DMS79 (cell line): ENCODE results near the gene SDR42E1.

Experiments
- DNase-seq: peaks from one replicate; lab custom pipeline; 2025; lab: John Stamatoyannopoulos, UW

Gene SDR42E1, protein sequence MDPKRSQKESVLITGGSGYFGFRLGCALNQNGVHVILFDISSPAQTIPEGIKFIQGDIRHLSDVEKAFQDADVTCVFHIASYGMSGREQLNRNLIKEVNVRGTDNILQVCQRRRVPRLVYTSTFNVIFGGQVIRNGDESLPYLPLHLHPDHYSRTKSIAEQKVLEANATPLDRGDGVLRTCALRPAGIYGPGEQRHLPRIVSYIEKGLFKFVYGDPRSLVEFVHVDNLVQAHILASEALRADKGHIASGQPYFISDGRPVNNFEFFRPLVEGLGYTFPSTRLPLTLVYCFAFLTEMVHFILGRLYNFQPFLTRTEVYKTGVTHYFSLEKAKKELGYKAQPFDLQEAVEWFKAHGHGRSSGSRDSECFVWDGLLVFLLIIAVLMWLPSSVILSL

DNA sequence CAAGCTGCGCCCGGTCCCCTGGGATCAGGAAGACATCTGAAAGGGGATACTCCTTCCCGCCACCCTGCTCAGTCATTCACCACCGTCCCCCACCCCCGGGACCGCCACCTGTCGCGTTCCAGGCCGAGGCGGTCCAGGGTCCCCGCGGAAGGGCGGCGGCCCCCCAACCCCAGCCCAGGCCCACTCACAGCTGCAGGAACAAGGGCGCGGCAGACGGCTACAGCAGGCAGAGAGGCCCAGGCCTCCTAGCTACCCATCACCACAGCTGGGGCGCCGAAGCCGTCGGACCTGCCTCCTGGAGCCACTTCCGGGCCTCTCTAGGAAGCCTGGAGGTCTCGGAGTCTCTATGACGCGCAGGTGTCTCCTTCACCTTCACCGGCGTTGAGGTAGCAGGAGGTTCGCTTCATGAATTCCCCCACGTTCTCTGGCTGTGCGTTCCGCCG, at the start of gene SDR42E1:
SDR42E1 (minus strand) TSS at position 272 of the 443 bp plus-strand sequence. CDS start 10,612 bp downstream, outside the sequence.
- DNase-seq, result peak; percentile 49

DNA sequence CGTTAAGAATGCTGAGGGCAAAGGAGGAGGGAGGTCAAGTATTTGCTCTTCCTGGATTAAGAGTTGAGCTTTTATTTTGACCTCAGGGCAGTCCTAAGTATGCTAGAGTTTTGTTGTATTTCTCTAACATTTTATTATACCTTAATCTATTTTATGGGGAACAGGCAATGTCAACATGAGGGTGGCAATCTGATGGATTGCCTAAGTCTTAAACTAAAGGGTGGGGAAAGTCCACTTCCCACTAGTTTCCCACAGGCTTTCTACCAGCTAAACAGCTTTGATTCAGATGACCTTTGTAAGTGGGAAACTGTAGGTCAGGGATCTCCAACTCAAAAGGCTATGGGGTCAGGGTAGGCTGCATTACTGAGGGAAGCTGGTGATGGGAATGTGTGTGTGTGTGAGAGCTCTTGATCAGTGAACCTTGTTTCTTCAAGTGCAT, 48.7 kb upstream of the SDR42E1 start:
- no peak for DNase-seq

DNA sequence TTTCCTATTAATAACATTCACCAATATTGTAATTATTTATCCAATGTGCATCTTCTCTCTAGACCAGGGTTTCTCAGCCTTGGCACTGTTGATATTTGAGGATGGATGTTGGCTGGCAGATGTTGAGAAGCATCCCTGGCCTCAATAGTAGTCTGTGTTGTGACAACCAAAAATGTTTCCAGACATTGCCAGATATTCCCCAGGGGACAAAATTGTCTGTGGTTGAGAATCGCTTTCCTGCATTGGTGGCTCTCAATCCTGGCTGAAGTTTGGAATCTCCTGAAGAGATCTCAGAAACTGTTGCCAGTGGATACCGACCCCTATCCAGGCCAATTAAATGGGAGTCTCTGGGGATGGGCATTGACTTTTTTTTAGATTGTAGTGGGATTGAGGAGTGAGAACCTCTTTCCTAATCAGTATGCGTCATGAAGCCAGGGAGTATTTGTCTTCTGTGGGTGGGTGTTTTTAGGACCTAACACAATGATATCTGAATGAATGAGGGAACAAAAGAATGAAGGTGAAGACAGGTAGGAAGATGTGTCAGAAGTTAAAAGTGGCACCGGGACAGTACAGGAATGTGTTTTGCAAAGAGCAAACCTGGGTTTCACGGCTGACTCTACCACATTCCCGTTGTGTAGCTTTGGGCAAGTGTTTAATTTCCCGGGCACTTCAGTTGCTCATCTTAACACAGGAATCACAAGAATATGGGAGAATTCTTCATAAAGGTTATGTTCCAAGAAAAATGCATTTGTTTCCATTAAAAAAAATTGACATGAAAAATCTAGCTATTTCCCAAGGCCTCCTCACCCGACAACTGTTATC, 48.1 kb upstream of the SDR42E1 start:
- no peak for DNase-seq

DNA sequence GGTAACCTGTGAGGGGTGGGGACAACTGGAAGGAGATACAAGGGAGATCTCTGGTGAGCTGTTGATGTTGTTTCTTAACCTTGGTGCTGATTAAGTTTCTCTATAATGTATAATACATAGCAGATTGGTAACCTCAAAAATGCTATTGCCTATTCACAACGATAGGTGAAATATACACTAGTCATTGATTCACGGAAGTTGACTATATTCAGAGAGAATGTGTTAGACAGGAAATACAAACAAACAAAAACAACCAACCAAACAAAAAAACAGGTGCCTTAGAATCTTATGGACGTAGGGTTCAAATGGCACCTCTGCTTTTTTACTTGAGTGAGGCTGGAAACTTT, 45.3 kb upstream of the SDR42E1 start:
- DNase-seq, result no peak

DNA sequence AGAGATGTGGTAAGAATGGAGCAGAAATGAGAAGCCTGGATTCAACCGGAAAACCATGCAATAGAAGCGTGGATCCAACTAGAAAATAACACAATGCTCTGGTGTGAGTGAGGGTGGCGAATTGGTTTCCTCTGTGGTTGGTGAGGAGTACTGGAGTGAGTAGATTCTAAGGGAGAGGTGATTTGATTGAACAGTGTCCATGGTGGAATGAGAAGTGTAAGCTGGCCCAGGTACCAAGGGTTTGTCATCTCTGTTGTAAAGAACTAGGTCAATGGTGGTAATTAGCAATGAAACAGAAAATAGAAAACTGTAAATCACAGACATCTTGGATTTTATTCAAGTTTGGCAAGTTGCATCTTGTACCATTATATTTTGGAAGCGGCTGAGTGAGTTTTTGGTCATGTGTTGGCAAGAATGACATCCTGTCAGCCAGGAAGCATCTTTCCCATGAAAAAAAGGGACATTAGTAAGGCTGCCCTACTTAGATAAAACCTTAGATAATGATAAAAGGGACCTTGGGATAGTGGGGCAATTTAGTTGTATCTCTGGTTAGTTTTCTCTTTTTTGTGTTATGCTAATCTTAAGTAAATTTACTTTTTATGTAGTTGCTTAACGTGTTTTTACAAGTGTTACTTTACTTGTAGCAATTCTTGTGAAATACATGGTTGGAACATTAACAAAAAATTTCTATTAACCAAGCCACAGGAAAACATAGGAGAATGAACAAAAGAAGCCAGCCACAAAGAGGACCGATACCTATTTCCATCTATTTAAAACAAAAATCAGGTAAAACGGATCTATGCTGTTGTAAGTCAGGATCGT, 44.7 kb upstream of the SDR42E1 start:
- DNase-seq, result no peak

DNA sequence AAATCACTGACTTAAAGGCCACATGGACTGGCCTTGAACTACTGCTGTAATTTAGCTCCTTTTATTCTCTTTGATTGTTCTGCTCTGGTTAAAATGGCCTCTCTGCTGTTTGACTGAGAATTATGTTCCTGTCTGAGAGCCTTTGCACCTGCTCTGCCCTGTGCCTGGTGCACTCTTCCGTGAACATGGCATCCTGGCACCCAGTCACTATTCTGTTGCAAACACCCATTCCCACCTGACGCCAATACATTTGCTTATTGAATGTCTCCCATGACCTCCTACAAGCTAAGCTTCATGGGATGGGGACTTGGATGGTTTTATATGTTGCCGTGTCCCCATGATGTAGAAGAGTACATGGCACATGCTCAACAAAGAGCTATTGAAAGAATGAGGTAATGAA, 43.8 kb upstream of the SDR42E1 start:
- DNase-seq, result no peak

DNA sequence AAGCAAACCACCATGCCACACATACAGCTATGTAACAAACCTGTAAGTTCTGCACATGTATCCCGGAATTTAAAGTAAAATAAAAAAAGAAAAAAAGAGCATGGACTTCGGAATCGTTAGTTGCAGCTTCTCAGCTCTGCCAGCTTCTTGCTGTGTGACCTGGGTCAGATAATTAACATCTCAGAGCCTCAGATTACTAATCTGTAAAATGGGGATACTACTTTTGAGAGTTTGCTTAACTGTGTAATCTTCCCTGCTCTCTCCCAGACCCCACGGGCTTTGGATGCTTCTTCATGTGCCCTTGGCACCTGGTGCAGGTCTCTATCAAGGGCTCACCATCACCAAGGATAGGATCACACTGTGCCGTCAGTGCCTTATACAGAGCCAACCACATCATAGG, 40.4 kb upstream of the SDR42E1 start:
- no peak for DNase-seq

DNA sequence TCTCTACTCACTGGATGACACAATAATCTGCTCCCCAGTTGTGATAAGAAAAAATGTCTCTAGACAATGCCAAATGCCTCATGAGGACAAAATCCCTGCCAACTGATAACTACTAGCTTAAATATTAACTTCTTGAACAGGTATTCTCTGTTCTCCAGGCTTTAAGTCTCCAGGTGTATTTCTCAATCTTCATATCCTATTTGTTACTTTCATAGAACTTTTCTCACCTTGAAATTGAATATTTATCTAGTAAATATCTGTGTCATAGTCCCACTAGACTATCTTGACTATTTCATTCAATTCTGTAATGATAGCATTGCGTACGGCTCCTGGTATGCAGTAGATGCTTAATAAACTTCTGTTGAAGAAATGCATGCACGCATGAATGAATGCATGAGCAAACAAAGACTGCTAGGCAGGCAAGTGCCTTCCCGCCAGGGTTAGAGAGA, 39.7 kb upstream of the SDR42E1 start:
- no peak for DNase-seq

DNA sequence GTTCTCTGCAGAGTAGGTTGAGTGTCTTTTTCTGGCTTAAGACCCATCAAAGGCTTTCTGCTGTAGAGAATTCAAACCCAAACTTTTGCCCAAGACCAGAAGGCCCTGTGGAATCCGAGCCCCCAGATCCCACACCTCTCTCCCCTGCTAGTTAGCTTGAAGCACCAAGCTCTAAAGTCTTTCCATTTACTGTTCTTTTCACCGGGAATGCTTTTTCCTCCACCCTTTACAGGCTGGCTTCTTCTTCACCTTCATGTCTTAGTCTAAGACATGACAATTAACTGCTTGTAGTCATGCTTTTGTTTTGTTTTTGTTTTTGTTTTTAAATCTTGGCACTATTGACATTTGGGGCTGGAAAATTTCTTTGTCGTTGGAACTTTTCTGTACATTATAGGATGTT, 39.2 kb upstream of the SDR42E1 start:
- no peak for DNase-seq

DNA sequence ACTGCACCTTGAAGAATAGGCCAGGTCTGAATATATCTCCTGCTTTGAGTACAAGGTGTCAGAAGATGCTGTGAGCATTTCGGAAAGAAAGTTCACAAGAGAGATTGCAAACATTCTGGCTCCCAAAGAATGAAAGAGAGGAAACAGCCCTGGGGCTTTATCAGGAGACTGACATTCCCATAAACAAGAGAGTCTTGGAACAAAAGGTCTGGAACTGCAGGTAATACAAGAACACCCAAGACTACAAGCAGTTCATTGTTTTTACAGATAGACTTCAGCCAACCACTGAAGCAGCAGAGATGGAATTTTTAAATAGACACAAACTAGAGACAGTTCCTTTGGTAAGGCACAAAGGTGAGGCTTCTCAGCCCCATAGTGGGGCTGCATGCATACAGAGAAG, 38.2 kb upstream of the SDR42E1 start:
- no peak for DNase-seq

DNA sequence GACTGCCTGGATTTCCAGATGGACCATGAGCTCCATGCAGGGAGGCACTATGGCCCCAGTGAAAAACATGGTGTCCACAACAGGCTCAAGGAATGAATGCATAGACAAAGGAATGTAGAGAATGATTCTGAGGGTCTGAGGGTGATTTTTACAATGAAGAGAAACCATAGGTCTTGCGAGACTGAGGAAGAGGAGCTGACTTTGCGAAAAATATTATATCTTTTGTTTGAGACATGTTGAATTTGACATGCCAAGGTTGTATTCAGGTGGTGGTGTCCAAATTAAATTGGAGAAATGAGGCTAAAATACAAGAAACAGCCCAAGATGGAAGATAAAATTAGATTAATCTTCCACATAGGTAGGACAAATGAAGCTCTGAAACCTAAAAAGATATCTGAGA, 36.5 kb upstream of the SDR42E1 start:
- no peak for DNase-seq

DNA sequence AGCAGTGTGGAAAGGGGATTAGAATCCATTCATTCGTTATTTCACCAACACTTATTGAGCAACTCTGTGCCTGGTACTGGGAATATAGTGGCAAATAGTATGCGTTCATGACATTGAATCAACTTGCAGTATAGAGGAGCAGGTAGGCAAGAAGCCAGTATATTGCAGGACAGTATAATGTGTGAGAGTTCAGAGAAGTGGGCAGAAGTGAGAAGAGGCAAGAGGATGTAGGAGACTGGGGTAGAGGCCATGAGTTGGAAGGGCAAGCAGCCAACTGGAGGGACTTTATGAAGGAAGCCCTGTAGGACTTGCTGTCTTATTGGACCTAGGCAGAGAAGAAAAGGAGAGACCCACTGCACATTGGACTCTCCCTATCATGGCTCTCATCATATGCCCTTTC, 36.1 kb upstream of the SDR42E1 start:
- no peak for DNase-seq

DNA sequence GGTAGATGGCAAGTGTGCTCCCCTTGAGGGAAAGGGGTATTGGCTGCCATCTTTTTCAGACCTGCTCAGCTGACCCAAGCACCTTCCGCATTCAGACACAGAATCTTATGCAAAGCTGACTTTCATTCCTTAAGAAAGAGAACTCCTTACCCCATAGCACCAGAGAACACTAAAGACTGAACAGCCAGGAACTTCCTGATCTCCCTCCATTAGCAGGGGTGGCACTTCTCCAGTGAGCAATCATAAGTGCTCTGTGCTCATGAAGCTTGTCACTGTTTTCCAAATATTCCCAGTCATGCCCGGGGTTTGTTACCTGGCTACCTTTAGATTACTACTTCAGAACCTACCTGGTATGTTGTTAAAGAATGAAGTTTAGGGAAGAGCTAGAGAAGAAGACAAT, 35.7 kb upstream of the SDR42E1 start:
- no peak for DNase-seq

DNA sequence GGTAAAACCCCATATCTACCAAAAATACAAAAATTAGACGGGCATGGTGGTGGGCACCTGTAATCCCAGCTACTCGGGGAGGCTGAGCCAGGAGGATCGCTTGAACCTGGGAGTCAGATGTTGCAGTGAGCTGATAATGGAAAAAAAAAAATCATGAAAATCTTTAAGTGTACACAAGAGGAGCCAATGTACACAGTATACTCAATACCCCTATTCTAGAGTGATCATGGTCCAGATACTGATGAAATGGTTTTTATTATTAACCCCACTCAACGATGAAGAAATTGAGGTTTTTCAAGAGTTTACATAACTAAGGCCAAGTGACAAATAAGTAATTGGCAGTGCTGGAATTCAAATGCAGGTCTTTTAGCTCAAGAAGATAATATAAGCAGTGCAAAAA, 35.3 kb upstream of the SDR42E1 start:
- DNase-seq, result no peak

DNA sequence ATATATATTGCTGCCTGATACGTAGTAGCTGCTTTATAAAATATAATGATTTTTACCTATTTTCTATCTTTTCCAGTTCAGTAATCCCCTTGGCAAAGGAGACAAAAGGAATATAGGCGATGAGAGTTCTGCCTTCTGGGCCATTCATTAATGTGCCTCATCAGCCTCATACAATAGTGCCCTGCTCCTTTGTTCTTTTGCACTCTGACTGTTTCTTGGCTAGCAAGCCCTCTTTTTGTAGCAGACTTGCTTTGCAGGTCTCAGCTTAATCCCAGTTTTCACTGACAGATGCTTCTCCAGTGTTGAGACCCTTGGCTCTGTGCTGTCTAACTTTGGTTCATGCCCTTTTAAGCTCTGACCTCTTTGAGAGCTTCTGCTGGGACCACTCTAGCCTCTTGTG, 34.2 kb upstream of the SDR42E1 start:
- no peak for DNase-seq

DNA sequence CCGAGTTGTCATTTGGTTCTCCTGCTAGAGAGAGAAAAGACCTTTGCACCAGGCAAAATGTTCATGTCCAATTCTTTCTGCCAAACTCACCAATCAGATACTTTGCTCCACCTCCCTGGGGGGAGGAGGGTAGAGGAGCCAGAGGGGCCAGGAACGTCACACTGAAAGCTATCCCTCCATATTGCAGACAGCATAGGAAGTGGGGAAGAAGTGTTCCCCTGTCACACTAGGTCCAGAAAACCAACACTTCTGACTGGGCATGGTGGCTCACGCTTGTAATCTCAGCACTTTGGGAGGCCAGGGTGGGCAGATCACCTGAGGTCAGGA, 33.3 kb upstream of the SDR42E1 start:
- DNase-seq, result no peak

DNA sequence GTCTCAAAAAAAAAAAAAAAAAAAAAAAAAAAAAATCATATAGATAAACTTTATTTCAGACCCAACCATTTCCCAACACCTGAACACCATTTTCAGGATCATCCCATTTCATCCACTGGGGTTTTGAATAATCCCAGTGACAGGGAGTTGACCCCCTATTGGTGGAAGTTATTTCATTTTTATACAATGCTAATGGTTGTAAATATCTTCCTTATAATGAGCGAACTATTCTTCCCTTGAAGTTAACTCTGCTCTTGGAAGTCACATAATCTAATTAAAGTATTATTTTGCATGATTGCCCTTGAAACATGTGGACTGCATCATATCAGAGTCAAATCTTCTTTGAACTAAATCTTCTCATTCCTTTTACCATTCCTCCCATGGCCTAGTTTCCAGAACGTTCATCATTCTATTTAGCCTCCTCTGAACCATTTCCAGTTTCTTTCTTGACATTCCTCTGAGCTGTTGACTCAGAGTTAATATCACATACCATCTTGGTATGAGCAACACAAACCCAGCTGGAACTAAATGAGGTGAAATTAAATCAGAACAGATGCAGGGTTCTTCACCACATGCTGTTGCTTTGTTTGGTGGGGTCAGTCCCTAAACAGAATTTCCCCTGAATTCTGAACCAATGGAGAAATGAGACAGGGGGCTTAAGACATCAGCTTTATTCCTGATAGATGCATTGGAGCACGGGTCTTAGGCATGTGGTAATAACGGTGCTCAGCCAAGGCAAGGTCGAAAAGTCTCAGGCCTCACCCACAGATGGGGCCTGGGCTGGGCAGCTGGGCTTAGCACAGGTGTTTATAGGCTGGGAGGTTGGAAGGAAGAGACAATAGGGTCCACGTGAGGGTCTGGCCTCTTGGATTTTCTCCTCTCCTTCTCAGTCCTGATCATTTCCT, 32.7 kb upstream of the SDR42E1 start:
- no peak for DNase-seq

DNA sequence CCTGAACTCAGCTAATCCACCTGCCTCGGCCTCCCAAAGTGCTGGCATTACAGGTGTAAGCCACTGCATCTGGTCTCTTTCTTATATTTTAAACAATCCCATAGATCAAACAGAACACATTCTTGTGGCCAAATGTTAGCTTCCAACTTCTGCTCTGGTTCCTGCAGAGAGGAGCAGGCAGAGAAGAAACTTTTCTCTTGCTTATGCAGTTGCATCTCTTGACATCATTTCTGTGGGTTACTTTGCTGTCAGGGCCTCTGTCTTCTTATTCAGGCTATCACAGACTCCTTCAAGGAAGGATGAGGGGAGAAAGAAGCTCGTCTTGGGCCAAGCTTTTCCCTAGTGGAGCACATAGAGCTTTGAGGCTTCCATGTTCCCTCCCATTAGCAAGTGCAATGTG, 31.6 kb upstream of the SDR42E1 start:
- no peak for DNase-seq

DNA sequence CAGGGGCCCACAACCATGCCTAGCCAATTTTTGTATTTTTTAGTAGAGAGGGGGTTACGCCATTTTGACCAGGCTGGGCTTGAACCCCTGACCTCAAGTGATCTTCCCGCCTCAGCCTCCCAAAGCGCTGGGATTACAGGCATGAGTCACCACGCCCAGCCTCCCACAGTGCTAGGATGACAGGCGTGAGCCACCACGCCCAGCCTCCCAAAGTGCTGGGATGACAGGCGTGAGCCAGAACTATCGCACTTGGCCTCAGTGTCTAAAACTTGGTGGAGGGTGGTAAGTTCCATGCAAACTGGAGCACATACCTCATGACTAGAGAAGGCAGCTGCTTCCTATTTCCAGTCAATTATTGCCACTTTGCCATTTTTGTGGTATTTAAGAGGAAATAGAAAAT, 30.9 kb upstream of the SDR42E1 start:
- no peak for DNase-seq

DNA sequence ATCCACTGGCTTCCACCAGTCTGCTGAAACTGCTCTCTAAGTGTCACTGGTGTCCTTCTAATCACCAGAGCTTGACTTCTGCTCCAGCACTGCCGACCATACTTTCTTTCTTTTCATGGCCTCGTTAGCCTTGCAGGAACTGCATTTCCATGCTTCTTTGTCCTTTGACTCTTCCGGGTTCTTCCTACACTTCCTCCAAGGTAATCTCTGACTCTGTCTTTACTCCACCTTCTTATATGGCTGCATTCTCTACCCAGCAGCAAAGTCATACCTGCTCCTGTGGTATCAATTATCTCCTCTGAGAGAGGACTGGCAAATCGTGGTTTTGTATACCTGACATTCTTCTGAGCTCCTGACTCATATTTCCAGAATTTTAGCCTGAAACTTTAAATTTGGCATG, 30.3 kb upstream of the SDR42E1 start:
- no peak for DNase-seq

DNA sequence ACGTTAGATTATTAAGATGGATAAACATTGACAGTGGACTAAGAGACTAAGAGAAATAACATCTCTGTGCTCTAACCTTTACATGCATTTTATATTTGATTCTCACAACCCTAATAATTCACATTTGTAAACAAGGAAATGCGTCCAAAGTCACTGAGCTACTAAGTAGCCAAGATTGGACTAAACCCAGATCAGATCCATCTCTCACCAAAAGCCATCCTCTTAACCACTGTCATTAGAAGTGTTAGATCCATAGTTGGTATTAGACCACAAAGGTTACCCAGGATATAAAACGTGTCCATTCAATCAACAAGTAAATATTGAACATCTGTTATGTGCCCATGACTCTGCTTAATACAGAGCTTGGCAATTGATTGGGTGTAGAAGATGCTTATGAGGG, 29.0 kb upstream of the SDR42E1 start:
- no peak for DNase-seq

DNA sequence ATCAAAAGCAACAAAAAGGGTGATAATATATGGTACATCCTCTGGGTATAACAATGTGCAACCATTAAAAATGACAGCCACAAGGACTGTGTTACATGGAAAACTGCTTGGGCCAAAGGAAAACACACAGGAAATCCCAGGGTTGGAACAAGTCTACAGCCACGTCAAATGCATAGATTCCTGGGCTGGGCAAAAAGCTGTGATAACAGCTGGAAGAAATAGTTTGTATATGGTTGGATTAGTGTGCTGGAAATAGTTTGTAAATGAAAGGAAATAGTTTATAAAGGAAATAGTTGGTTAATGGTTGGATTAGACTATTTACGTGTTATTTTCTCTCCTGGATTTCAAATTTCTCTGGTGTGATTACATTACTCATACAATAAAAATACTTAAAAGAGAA, 26.4 kb upstream of the SDR42E1 start:
- DNase-seq, result no peak
